ENCODE measurements around the gene POU2AF2.

- TF ChIP-seq CTCF (IDR thresholded peaks at IDR 0.05) (no peak), POLR2A (IDR thresholded peaks at IDR 0.05) (no peak)
Observed at GRCh38 chr11:111231836-111232235, 13.7 kb upstream of the POU2AF2 start.
